A673 (cell line): ENCODE measurements around the gene RHEB.

Experiments used
- EZH2 ChIP-seq: fragments of 200-600 bp; sonication (generic); IDR thresholded peaks from 2 replicates; pipeline ENCODE4 v1.6.1; 2017; ENCODE audit warnings: borderline replicate concordance, low read depth, mild to moderate bottlenecking, mixed read lengths, antibody characterized with exemption, low read length; ENCODE audit not compliant: poor library complexity, severe bottlenecking
- TF ChIP-seq, protein P1 (sequence below): fragments of 300-800, 200-600 bp; sonication (generic); conservative IDR thresholded peaks from 2 replicates; pipeline ENCODE4 v1.5.1; 2017; ENCODE audit warnings: low read depth, mild to moderate bottlenecking, antibody characterized with exemption, low read length, moderate library complexity, mixed read lengths

- TF ChIP-seq EZH2: no peak
- TF ChIP-seq, protein P1, sequence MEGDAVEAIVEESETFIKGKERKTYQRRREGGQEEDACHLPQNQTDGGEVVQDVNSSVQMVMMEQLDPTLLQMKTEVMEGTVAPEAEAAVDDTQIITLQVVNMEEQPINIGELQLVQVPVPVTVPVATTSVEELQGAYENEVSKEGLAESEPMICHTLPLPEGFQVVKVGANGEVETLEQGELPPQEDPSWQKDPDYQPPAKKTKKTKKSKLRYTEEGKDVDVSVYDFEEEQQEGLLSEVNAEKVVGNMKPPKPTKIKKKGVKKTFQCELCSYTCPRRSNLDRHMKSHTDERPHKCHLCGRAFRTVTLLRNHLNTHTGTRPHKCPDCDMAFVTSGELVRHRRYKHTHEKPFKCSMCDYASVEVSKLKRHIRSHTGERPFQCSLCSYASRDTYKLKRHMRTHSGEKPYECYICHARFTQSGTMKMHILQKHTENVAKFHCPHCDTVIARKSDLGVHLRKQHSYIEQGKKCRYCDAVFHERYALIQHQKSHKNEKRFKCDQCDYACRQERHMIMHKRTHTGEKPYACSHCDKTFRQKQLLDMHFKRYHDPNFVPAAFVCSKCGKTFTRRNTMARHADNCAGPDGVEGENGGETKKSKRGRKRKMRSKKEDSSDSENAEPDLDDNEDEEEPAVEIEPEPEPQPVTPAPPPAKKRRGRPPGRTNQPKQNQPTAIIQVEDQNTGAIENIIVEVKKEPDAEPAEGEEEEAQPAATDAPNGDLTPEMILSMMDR: no peak
These were observed 32.5 kb downstream of the RHEB start for GRCh38 chr7:151487228-151487627.
